A549 (cell line): ENCODE results near the gene KCTD21. TPM values are rescaled to one million over a fixed set of nuclear protein-coding genes. Genes with fewer than 3 reads are reported as not detected.

Experiments
- ATAC-seq, 2 experiments: fragments of 200-7000 bp in 1 of 2; fragments of >200 bp in 1 of 2; cut with Nextera tagmentation in 1 of 2; cut with Tn5 transposase in 1 of 2; 3 replicates each; pipeline versions ENCODE4 v1.8.0 to v1.9.1; 2018 to 2020; ENCODE audit warnings: mild to moderate bottlenecking in 1 of 2, moderate library complexity in 1 of 2
- CTCF ChIA-PET: fragments of 300-600 bp; sonication (Branson Sonifier 250); formaldehyde crosslinking; extraction: SDS; loops from one replicate; lab custom pipeline; 2021; ENCODE audit warnings: antibody characterized with exemption, inconsistent platforms; lab: Yijun Ruan, JAX
- POLR2A ChIA-PET: fragments of 350-600 bp; formaldehyde crosslinking; extraction: SDS; loops from one replicate; lab custom pipeline; 2021; ENCODE audit warnings: antibody characterized with exemption, inconsistent platforms; lab: Yijun Ruan, JAX
- DNase-seq, 2 experiments: peaks; one replicate each; pipeline versions ENCODE4 v3.0.0 to v3.0.0-alpha.2; 2011 to 2016; ENCODE audit warnings: low read depth in 1 of 2, low spot score in 1 of 2
- FAIRE-seq: peaks from 2 replicates; lab custom pipeline; 2011; peaks lifted over from hg19 to GRCh38; lab: Jason Lieb, UNC
- H3K27ac ChIP-seq, 2 experiments: fragments of >200 bp; sonication (Bioruptor Twin); formaldehyde crosslinking; 3 replicates each; pipeline ENCODE4 v1.5.1; 2016 to 2017
- H3K4me1 ChIP-seq: fragments of >200 bp; sonication (Bioruptor Twin); formaldehyde crosslinking; 3 replicates; pipeline ENCODE4 v1.6.1; 2016
- H3K4me2 ChIP-seq: fragments of >200 bp; sonication (Bioruptor Twin); formaldehyde crosslinking; 3 replicates; pipeline ENCODE4 v1.6.1; 2016
- H3K4me3 ChIP-seq: fragments of >200 bp; sonication (Bioruptor Twin); formaldehyde crosslinking; 3 replicates; pipeline ENCODE4 v1.5.1; 2016
- H3K9me3 ChIP-seq: fragments of >200 bp; sonication (Bioruptor Twin); formaldehyde crosslinking; 3 replicates; pipeline ENCODE4 v1.6.1; 2016
- CBX8 ChIP-seq: fragments of 200-600 bp; sonication (generic); IDR thresholded peaks from 2 replicates; pipeline ENCODE4 v1.6.1; 2016
- CHD4 ChIP-seq: fragments of 200-600 bp; sonication (generic); IDR thresholded peaks from 2 replicates; pipeline ENCODE4 v1.6.1; 2016; ENCODE audit warnings: antibody characterized with exemption, mild to moderate bottlenecking, borderline replicate concordance
- CTCF ChIP-seq: fragments of >200 bp; sonication (Bioruptor Twin); formaldehyde crosslinking; IDR thresholded peaks from 3 replicates; pipeline ENCODE4 v1.5.1; 2016
- ELK1 ChIP-seq: fragments of 150-350 bp; IDR thresholded peaks from 2 replicates; pipeline ENCODE4 v1.6.1; 2014; ENCODE audit warnings: low read depth, mild to moderate bottlenecking, low read length
- FOSB ChIP-seq: fragments of 250-450 bp; sonication (Bioruptor Pico); IDR thresholded peaks from 2 replicates; pipeline ENCODE4 v1.5.0; 2020; ENCODE audit warnings: mild to moderate bottlenecking, moderate library complexity
- HDAC2 ChIP-seq: fragments of 200-600 bp; sonication (generic); IDR thresholded peaks from 2 replicates; pipeline ENCODE4 v1.6.1; 2016
- MAZ ChIP-seq: fragments of 150-350 bp; IDR thresholded peaks from 2 replicates; pipeline ENCODE4 v1.6.1; 2014; ENCODE audit warnings: antibody characterized with exemption, low read depth, low read length, borderline replicate concordance
- MYC ChIP-seq: IDR thresholded peaks from 2 replicates; pipeline ENCODE4 v1.6.1; 2012; ENCODE audit warnings: mild to moderate bottlenecking, inconsistent platforms, low read length, improper control_type of control experiment, borderline replicate concordance
- NFE2L2 ChIP-seq: fragments of 150-350 bp; conservative IDR thresholded peaks from 2 replicates; pipeline ENCODE4 v1.6.1; 2014; ENCODE audit warnings: low read length
- NPAS2 ChIP-seq: fragments of 250-450 bp; sonication (Bioruptor Pico); IDR thresholded peaks from 2 replicates; pipeline ENCODE4 v1.8.0; 2022; ENCODE audit warnings: mild to moderate bottlenecking, moderate library complexity, borderline replicate concordance
- POLR2A ChIP-seq: IDR thresholded peaks from 2 replicates; pipeline ENCODE4 v1.6.1; 2012; ENCODE audit warnings: mild to moderate bottlenecking, low read length
- RARB ChIP-seq: fragments of 250-450 bp; sonication (Bioruptor Pico); IDR thresholded peaks from 2 replicates; pipeline ENCODE4 v1.8.0; 2021; ENCODE audit warnings: mild to moderate bottlenecking, moderate library complexity
- RCOR1 ChIP-seq: fragments of 150-350 bp; IDR thresholded peaks from 2 replicates; pipeline ENCODE4 v1.6.1; 2014; ENCODE audit warnings: antibody characterized with exemption, low read length, low read depth
- RFX5 ChIP-seq: fragments of 450-650 bp; IDR thresholded peaks from 2 replicates; pipeline ENCODE4 v1.7.1; 2014; ENCODE audit warnings: antibody characterized with exemption, mild to moderate bottlenecking, moderate library complexity
- TP53 ChIP-seq: fragments of 250-450 bp; sonication (Bioruptor Pico); IDR thresholded peaks from 2 replicates; pipeline ENCODE4 v1.5.0; 2021; ENCODE audit warnings: mild to moderate bottlenecking, moderate library complexity
- WGBS: methylation state at CpG from one replicate; pipeline ENCODE4 v1.1.6; 2017; ENCODE audit errors: missing lambda C conversion rate; 5-methylcytosine and 5-hydroxymethylcytosine counted together
- polyA plus RNA-seq, 4 experiments: library from polyadenylated mRNA; depleted of rRNA in 3 of 4; stranded (reverse); fragments of >200 nt; fragmentation: RNase III in 1 of 4; extraction: RNeasy Plus Mini Kit Qiagen cat#74134 plus additional on column Dnase treatment in 1 of 4; gene quantifications; 2 replicates in 3 of 4; 3 replicates in 1 of 4; pipeline ENCODE4 v1.2.3, GENCODE V29; 2011 to 2017
- TF ChIP-seq, protein P1 (sequence below): fragments of 200-600 bp; sonication (generic); IDR thresholded peaks from 2 replicates; pipeline ENCODE4 v1.6.1; 2016; ENCODE audit warnings: antibody characterized with exemption, mild to moderate bottlenecking, moderate library complexity
- TF ChIP-seq, protein P2 (sequence below): IDR thresholded peaks from 2 replicates; pipeline ENCODE4 v1.6.1; 2012
- TF ChIP-seq, protein P3 (sequence below): fragments of 250-450 bp; sonication (Bioruptor Pico); IDR thresholded peaks from 2 replicates; pipeline ENCODE4 v1.5.0; 2021; ENCODE audit warnings: mild to moderate bottlenecking, moderate library complexity, borderline replicate concordance
- TF ChIP-seq, protein P4 (sequence below): IDR thresholded peaks from 2 replicates; pipeline ENCODE4 v1.6.1; 2012; ENCODE audit warnings: low read depth, borderline replicate concordance

KCTD21 gene
- polyA plus RNA-seq, 2 of the 4 experiments (the other 2 are of a cell fraction): 5.9 to 7.2 TPM

DNA sequence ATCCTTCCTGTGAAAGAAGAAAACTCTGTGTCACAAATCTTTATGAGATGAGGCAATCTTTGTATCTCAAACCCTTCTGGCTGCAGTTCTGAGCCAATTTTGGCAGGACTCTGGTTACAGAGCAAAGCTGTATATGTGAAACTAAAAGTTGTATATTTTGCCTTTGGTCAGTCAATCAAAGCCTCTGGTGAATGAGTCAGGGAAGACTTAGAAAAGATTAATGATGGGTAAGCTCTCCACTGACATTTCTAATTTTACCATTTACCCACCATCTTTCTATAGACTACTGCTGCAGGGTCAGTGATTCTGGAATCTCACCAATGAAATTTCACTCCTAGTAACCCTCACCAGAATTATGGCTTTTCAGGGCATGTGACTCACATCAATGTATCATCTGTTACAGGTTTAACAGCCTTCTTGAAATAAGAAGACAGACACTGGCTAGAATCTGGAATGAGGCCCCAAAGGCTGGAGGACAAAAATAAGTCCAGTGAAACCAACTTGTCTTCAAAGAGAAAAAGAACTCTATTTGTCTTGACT is 43.6 kb upstream of the KCTD21 start:
- DNase-seq (no peak), ATAC-seq (no peak), FAIRE-seq (no peak)
- no peaks in the 10 kb centered on the region for H3K4me1 ChIP-seq
- CTCF ChIA-PET: interaction anchor here (1.2 kb wide), 1 partner anchor 332 kb away, joined by 5 read pairs; no protein-coding TSS in a partner anchor
- TF ChIP-seq, protein P1, sequence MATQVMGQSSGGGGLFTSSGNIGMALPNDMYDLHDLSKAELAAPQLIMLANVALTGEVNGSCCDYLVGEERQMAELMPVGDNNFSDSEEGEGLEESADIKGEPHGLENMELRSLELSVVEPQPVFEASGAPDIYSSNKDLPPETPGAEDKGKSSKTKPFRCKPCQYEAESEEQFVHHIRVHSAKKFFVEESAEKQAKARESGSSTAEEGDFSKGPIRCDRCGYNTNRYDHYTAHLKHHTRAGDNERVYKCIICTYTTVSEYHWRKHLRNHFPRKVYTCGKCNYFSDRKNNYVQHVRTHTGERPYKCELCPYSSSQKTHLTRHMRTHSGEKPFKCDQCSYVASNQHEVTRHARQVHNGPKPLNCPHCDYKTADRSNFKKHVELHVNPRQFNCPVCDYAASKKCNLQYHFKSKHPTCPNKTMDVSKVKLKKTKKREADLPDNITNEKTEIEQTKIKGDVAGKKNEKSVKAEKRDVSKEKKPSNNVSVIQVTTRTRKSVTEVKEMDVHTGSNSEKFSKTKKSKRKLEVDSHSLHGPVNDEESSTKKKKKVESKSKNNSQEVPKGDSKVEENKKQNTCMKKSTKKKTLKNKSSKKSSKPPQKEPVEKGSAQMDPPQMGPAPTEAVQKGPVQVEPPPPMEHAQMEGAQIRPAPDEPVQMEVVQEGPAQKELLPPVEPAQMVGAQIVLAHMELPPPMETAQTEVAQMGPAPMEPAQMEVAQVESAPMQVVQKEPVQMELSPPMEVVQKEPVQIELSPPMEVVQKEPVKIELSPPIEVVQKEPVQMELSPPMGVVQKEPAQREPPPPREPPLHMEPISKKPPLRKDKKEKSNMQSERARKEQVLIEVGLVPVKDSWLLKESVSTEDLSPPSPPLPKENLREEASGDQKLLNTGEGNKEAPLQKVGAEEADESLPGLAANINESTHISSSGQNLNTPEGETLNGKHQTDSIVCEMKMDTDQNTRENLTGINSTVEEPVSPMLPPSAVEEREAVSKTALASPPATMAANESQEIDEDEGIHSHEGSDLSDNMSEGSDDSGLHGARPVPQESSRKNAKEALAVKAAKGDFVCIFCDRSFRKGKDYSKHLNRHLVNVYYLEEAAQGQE: no peak
- TF ChIP-seq MYC (no peak), NPAS2 (no peak)
- TF ChIP-seq, protein P2, sequence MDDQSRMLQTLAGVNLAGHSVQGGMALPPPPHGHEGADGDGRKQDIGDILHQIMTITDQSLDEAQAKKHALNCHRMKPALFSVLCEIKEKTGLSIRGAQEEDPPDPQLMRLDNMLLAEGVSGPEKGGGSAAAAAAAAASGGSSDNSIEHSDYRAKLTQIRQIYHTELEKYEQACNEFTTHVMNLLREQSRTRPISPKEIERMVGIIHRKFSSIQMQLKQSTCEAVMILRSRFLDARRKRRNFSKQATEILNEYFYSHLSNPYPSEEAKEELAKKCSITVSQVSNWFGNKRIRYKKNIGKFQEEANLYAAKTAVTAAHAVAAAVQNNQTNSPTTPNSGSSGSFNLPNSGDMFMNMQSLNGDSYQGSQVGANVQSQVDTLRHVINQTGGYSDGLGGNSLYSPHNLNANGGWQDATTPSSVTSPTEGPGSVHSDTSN: no peak
- H3K4me3 ChIP-seq: no peak overlapping the region
- POLR2A ChIA-PET: no interaction called here
- H3K9me3 ChIP-seq: no peaks in the 10 kb centered on the region
- no peak overlapping the region for H3K27ac ChIP-seq
- H3K4me2 ChIP-seq: no peak overlapping the region

DNA sequence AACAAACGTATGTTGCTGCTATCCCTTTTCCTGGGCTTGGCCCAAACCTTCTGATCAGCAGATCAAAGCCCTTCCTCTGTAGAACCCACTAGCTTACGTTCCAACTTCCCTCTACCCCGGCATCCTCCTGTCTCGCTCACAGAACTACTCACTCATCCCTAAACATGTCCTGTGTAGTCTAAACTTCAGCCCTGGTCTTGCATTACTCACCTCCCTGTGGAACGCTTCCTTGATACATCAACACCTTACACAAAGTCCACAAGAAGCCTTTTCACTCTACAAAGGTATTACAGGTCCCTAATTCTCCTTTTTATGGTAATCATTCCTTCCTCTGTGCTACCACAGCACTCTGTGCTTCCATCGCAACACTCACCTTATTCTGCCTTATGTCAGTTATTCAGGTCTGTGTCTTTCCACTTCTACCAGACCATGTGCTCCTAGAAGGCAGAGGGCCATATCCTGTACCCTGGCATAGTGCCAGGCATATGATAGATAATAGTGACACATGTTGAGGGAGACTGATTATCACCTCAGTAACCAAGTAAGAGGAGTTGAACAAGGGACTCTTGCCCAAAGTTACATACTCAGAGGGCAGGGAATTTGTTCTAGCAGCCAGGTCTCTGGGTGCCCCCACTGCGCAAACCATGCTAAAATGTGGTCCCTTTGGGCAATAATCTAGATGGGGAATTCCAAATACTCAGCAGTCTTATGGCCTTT is 41.9 kb upstream of the KCTD21 start:
- no peak overlapping the region for H3K27ac ChIP-seq
- H3K4me1 ChIP-seq: no peaks in the 10 kb centered on the region
- FAIRE-seq (no peak), ATAC-seq (no peak), DNase-seq (no peak)
- CTCF ChIA-PET: interaction anchor here (3.4 kb wide), 1 partner anchor 334 kb away, joined by 39 read pairs; no protein-coding TSS in a partner anchor
- H3K9me3 ChIP-seq: no peaks in the 10 kb centered on the region
- POLR2A ChIA-PET: no interaction called here
- no peak overlapping the region for H3K4me2 ChIP-seq
- WGBS: 89% methylated on average over 7 of the region's 7 CpGs
- H3K4me3 ChIP-seq: no peak overlapping the region
- TF ChIP-seq POLR2A: no peak
- TF ChIP-seq, protein P3, sequence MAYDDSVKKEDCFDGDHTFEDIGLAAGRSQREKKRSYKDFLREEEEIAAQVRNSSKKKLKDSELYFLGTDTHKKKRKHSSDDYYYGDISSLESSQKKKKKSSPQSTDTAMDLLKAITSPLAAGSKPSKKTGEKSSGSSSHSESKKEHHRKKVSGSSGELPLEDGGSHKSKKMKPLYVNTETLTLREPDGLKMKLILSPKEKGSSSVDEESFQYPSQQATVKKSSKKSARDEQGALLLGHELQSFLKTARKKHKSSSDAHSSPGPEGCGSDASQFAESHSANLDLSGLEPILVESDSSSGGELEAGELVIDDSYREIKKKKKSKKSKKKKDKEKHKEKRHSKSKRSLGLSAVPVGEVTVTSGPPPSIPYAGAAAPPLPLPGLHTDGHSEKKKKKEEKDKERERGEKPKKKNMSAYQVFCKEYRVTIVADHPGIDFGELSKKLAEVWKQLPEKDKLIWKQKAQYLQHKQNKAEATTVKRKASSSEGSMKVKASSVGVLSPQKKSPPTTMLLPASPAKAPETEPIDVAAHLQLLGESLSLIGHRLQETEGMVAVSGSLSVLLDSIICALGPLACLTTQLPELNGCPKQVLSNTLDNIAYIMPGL: no peak
- no peak for TF ChIP-seq MAZ
- no peak for TF ChIP-seq TP53
- no peak for TF ChIP-seq ELK1
- no peak for TF ChIP-seq FOSB (CRISPR knock-in tag)
- no peak for TF ChIP-seq RFX5
- TF ChIP-seq, protein P4, sequence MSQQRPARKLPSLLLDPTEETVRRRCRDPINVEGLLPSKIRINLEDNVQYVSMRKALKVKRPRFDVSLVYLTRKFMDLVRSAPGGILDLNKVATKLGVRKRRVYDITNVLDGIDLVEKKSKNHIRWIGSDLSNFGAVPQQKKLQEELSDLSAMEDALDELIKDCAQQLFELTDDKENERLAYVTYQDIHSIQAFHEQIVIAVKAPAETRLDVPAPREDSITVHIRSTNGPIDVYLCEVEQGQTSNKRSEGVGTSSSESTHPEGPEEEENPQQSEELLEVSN: no peak
- TF ChIP-seq CTCF: no peak
- TF ChIP-seq HDAC2: no peak
- TF ChIP-seq, protein P2: no peak
- no peak for TF ChIP-seq CBX8
- no peak for TF ChIP-seq RCOR1
- TF ChIP-seq, protein P1: no peak
- no peak for TF ChIP-seq NFE2L2
- TF ChIP-seq RARB: no peak
- TF ChIP-seq CHD4: no peak
